Dedifferentiated amniotic fluid mesenchymal stem cell (primary cell): ENCODE data around the gene KRT75.
"Not testable (repeated sequence)": the region's sequence is repeated elsewhere in the genome, so short reads cannot be mapped to it uniquely, and the experiment has no call there.

Source experiments
- DNase-seq: peaks from one replicate; pipeline ENCODE4 v3.0.0-alpha.2; 2016; ENCODE audit errors: extremely low spot score

The KRT75 gene

DNA sequence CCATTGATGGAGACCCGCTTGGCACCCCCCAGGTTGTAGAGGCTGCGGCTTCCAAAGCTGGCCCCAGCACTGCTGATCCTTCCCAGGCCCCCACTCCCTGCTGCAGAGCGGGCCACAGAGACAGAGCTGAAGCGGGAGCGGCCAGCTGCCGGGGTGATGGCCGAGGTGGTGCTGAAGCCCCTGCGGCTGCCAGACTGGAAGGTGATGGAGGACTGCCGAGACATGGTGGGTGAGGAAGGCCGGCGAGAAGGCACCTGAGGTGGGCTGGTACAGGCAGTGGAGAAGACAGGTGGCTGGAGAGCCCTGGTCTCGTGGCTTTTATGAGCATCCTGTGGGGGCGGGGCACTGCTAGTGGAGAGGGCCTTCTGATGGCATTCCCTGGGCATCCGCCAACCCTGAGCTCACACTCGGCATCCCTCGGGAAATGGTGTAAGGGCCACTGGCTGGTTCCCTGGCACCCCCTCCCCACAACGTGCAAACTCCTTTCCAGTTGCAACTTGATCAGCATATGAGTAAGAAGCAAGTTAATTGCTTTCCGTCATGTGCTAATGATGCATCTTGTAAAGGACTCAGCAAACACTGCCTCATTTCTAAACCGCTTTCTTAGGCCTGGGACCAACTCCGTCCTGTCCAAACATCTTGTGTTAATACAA is at the start of gene KRT75:
Gene KRT75 (minus strand): TSS at position 291 of the 653 bp plus-strand sequence. CDS start 67 bp downstream, at position 224.
- no peak for DNase-seq

DNA sequence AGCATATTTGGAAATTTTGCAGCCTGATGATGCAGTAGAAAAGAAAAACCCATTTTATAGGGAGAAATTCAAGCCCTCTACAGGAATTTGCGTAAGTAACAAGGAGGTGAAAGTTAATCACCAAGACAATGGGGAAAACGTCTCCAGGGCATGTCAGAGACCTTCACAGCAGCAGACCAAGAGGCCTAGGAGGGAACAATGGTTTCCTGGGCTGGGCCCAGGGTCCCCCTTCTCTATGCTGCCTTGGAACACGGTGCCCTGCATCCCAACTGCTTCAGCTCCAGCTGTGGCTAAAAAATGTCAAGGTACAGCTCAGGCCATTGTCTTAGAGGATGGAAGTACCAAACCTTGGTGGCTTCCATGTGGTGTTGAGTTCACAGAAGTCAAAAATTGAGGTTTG is 45.9 kb upstream of the KRT75 start:
- no peak for DNase-seq

DNA sequence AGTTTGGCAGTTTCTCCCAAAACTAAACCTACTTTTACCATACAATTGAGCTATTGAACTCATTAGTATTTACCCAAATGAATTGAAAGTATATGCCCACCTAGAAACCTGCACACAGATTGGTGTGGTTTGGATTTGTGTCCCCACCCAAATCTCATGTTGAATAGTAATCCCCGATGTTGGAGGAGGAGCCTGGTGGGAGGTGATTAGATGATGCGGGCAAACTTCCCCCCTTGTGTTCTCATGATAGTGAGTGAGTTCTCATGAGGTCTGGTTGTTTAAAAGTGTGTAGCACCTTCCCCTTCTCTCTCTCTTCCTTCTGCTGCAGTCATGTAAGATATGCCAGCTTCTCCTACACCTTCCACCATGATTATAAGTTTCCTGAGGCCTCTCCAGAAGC is 43.5 kb upstream of the KRT75 start:
- DNase-seq, result no peak

DNA sequence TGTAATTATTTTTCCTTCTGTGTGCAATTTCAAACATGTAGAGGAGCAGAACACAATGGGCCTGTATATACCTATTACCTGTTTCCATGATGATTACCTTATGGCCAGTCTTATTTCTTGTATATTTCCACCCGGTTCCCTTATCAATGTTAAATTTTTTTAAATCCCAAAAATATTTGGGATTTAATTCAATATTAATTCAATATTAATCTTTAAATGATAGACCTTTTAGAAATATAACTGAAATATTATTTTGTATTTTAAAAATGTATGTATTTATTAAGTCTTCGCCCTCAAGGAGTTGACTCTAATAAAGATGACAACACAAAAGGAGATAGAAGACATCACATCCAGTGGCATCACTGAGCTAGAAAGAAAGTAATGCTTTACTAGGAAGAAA is 40.0 kb upstream of the KRT75 start:
- DNase-seq, result no peak

DNA sequence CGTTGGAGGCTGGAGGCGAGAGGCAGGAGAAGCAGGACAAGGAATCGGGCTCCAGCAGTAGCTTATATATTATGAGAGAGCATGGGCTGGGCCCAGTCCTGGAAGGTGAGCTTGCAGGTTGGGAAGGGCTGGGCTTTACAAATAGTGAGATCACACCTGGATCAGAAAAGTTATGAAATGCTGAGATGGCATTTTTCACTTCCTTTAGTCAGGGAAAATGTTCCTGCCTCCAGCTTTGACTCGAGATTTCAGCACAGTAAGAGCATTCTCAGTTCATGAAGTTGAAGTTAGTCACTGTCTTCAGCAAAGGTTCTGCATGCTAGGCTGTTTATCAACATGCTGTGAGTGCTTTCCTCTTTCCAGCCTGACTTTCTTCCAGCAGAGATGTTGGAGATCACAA is 39.6 kb upstream of the KRT75 start, which contains the start of gene KRT6C:
Gene KRT6C (minus strand): TSS at position 38 of the 400 bp plus-strand sequence. CDS start 68 bp downstream, outside the sequence.
- DNase-seq, result no peak

DNA sequence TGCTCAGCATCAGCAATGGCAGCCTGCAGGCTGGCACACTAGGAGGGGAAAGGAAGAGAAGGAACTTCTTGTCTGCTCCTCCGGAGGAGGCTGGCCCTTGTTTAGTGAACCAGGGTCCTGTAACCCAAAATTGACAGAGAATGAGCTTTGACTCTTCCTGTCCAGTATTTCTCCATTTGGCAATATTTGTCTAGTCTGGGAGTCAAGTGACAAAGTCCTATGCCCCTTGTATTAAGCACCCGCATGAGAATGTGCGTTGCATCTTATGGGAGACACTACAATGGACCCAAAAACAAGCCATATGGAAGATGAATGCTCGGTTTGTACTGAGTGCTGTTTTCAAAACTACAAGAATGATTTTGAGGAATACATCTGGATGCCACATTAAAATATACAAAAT is 35.7 kb upstream of the KRT75 start:
- no peak for DNase-seq

DNA sequence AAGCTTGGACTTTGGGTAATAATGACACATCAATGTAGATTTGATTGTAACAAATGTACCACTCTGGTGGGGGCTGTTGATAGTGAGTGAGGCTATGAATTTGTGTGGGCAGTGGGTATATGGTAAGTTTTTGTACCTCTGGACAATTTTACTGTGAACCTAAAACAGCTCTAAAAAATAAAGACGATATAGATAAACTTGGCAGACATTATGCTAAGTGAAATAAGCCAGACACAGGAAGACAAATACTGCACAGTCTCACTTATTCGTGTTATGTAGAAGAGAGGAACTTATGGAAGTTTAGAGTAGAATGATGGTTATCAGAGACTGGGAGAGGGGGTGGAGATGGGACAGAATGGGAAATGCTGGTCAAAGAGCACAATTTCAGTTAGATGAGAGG is 30.7 kb upstream of the KRT75 start:
- DNase-seq, result no peak

DNA sequence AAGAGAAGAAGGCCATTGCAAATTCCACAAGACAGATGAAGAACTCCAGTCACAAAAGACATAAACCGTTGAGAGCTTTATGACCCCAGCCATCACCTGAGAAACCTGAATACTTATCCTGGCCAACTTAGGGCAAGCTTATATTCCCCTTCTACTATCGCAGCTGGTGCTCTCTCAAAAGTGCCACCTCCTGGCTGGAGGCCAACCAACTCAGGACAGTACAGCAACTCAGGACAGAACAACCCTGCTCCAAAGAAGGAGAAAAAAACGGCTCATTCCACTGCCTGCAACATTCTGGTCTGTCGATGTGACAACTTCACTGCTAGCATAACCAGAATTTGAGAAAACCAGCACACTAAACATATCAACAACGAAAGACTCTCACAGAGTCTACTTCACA is 27.5 kb upstream of the KRT75 start:
- DNase-seq, result no peak

DNA sequence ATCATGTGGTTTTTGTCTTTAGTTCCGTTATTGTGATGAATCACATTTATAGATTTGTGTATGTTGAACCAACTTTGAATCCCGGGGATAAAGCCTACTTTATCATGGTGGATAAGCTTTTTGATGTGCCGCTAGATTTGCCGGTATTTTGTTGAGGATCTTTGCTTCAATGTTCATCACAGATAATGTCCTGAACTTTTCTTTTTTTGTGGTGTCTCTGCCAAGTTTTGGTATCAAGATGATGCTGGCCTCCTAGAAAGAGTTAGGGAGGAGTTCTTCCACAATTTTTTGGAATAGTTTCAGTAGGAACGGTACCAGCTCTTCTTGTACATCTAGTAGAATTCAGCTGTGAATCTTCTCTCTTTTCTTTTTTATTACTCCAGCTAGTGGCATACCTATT is 24.7 kb upstream of the KRT75 start:
- DNase-seq, result no peak

DNA sequence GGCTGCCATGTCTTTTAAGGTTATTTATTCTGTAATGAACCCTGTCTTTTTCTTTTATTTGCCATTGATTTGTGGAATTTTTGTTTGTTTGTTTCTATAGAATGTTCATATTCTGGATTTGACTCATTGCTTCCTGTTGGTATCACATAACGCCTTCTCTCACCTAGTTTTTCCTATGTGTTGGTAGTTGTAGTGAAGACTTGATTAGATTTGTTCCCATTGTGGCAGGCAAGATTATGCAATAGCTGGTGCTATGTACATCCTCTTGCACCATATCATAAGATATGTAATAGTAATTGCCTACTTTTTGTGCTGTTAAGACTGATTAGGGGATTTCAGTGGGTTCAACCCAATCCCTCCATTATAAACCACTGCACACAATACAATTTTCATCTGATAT is 21.6 kb upstream of the KRT75 start:
- DNase-seq, result no peak

DNA sequence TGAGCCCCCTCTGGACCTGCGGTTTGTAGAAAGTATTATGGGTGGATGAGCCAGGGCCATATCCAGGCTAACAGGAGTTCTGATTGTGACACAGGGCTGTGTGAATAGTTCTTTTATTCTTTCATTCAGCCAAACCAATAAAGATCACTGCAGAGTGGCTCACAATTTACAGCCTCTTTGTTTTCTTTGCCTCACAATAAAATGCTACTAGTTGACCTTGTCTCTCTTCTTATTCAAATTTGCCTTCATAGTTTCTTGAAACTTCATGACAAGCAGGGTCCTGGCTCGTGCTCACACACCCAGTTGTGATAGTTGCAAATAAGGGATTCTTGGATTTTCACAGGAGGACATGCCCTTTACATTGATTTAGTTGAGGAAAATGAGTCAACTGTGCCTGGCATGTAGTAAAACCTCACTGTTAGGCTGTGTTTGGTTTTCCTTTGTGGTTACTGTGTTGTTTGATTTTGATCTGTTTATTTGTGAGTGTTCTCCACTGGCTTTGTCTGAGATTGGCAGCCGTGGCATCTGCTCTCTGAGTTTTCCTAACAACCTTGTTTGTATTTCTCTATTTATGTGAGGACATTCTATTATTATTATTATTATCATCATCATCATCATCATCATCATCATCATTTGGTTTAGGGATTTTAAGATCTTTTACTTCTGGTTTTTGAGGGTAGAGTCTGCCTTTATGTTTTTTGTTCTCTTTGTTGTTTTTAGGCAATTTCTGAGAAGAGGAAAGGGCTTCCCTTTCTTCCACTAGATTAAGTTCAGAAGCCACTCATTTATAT is 20.4 kb upstream of the KRT75 start:
- no peak for DNase-seq

DNA sequence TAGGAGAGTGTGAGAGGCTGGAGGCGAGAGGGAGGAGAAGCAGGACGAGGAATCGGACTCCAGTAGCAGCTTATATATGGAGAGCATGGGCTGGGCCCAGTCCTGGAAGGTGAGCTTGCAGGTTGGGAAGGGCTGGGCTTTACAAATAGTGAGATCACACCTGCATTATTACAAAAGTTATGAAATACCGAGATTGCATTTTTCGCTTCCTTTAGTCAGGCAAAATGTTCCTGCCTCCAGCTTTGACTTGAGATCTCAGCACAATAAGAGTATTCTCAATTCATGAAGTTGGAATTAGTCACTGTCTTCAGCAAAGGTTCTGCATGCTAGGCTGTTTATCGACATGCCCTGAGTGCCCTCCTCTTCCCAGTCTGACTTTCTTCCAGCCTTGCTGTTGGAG is 17.9 kb upstream of the KRT75 start, which contains the start of gene KRT6B:
Gene KRT6B (minus strand): TSS at position 46 of the 400 bp plus-strand sequence. CDS start 68 bp downstream, outside the sequence.
- DNase-seq, result no peak

DNA sequence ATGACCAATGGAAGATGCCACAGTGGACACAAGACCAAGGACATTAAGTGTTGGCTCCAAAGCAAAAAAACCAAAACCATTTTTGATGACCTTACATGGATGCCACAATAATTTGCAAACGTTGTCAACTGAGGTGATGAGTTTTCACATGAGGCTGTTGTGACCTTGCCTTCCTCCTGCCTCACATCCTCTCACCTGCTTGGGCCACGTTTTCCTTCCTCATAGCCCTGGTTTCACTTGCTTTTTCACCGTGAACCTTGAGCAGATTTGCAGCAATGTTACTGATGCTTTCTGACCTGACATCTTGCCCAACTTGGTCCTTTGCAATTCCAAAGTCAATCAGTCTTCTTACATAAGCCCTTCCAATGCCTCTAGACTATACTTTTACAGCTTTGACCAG is 14.1 kb upstream of the KRT75 start:
- DNase-seq, result no peak

DNA sequence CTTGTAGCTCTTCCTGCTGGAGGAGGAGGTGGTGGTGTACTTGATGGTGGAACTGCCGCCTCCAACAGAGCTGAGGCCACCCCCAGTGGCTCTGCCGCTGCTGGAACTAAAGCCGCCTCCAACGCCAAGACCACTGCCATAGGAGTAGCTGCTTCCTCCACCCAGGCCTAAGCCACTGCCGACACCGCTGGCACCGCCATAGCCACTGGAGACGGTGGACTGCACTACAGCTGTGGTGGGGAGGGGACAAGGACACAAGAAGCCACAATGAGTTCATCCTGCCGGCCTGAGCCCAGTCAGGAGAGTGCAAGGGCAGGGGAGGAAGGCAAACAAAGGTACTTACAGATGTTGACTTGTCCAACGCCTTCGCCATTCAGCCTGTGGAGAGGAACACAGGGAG is 13.0 kb upstream of the KRT75 start:
- DNase-seq, result not testable (repeated sequence)

DNA sequence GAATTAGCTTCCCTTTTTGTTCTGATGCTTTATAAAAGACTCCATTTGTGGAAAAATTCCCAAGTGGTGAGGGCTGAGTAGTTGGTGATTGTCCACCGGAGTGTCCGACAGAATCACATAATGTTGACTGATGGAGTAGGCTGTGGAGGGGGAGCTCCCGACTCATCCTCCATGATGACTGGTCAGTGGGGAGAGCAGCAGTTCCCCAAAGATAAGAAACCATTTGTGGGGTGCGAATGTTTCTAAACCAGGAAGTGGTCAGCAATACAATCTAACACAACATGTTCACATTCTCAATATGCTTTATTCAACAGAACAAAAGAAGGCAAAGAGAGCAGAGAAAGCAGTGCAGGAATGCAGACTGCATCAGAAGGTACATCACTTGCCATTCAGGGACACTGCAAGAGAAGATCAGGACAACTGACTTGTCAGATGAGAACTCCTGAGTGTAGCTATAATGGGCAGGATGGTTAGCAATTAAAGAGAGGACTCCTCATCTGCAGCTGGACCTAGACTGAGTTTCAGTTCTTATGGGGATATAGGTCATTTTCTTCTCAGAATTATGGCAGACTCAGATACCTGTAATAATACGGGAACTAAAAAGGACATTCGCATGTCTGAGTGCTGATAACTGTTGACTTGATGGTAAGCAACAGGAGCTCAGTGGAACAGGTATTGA is 12.3 kb upstream of the KRT75 start:
- DNase-seq, result no peak

DNA sequence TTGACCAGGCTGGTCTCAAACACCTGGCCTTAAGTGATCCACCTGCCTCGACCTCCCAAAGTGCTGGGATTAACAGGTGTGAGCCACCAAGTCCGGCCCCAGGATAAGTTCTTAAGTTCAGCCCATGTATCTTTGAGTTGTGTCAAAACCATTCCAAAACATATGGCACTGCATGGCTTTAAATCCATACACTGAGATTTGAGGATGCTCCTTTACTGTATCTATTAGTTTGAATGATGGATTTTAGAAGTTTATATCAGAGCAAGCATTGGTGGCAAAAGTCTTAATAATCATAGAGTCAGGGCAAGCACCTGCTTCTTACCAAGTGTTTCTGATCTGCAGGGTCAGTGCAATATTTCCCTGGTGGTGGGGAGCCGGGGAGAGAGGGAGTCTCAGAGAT is 11.7 kb upstream of the KRT75 start:
- DNase-seq, result no peak

DNA sequence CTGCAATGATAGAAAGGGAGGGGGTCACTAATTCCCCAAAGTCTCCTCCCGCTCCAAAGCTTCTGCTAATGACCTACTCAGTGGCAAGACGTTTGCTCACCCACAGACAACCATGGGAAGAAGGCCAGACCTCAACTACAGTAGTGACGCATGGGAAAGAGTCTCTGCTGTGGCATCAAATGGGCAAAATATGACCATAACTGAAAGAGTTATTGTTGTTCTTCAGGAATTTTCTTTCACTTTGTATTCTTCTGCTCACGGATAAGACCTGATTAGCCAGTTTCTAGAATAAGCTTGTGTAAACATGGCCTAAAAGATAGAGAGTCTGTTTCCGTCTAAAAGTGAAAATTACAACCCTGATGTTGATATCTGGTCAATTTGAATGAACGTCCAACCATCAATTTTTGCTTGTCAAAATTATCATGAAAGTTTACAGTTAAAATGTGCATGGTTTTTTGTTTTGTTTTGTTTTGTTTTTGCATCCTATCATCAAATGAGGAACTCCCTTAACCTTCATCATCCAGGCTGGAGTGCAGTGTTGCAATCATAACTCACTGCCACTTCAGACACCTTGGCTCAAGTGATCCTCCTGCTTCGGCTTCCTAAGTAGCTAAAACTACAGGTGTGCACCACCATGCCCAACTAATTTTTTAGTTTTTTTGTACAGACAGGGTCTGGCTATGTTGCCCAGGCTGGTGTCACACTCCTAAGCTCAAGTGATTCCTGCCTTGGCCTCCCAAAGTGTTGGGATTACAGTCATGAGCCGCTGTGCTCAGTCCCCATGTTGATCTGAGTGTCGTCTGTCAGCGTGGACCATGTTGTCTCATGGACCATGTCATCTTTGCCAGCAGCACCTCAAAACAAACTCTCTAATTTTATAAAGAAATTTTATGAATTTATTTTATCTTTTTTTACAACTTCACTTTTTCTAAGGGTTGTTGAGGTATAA is 10.8 kb upstream of the KRT75 start:
- DNase-seq, result no peak

DNA sequence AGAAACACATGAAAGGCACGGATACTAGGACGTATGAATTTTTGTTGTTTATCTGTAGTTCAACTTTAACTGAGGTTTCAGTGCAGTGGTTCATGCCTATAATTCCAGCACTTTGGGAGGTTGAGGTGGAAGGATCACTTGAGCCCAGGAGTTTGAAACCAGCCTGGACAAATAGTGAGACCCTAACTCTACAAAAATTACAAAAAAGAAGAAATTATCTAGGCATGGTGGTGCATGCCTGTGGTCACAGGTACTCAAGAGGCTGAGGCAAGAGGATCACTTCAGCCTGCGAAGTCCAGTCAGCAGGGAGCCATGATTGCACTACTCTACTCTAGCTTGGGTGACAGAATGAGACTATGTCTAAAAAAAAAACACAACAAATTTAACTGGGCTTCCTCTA is 9.8 kb upstream of the KRT75 start:
- DNase-seq, result no peak

DNA sequence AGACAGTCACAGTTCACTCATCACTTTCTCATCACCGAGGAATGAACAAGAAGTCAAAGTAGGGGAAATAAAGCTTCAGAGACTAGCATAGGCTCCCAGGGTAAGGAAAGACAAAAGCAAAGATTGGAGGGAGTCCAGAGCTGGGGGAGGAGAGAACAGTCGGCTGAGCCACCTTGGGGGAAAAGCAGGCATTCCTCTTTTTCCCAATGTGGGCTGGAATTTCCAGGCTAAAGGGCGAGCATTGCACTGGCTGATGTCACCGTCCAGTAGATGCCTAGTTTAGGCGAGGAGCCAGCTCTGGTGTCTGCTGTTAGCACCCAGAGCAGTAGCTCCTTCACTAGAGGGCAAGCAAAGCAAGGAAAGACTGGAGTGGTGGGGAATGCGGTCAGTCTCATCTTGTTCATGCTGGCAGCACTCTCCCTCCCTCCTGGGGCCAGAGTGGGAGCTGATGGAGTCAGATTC is 8.5 kb upstream of the KRT75 start:
- DNase-seq, result no peak

DNA sequence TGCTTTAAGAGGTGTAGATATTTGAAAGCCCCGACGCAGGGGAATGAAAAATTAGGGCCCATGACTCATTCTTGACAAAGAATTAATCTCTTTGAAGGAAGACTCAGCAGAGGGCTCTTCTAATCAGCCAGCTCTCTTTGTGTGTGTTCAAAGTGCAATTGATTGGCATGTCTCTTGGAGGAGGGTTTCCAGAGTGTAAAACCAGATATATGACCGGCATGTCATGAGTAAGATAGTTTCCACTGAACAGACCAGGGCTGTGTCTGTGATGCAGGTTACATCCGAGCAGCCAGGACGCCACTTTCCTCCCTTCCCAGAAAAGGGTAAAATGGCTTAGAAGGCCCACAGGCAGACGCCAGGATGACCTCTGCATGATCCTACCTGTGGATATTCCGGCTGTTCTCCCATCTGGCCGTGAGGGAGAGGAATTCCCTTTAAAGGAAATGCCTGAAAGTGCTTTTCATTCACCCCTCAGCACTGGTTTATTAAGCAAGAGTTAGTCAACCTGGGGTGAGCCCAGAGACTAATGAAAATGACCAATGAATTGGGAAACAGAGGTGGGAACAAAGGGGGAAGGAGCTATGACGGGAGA is 7.2 kb upstream of the KRT75 start:
- no peak for DNase-seq

DNA sequence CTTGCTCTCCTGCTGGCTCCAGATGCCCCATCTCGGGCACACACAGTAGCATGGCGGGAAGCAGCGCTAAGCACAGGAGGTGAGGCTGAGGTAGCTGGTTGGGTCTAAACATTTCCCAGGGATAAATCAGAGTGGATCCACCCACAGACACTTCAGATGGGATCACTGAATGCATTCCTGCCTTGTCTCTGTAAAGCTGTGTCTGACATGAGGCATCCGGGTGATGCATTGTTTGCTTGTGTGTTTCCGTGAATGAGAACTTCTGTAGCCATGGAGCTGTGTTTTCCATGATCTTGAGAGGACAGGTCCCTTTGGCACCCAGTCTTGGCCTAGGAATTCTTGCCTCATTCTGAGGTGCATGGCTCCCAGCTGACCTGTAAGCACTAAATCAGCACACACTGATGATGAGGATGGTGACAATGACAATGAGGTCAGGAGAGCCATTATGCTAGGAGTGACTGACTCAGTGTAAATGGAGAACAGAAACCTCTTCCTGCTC is 6.7 kb upstream of the KRT75 start:
- DNase-seq, result no peak
